PC-3 (cell line): Measurements from ENCODE around the gene ZBTB46. TPM values are rescaled to one million over a fixed set of nuclear protein-coding genes. Genes with fewer than 3 reads are reported as not detected.
A peak's percentile ranks its signal among the peaks of the same experiment; 100 is the strongest.

Source experiments
- ATAC-seq: fragments of 200-7000 bp; cut with Tn5 transposase; 2 replicates; pipeline ENCODE4 v1.9.1; 2020; ENCODE audit warnings: mild to moderate bottlenecking, moderate library complexity
- BruUV-seq: library from RNA; stranded (reverse); fragments of 400-500 nt; replicated peaks from 2 replicates; lab custom pipeline; 2021; lab: Mats Ljungman, UMichigan
- CTCF ChIA-PET: fragments of 300-600 bp; sonication (Branson Sonifier 250); formaldehyde crosslinking; loops from one replicate; lab custom pipeline; 2022; ENCODE audit warnings: antibody characterized with exemption; lab: Charles Lee
- POLR2A ChIA-PET: fragments of 300-600 bp; sonication (Branson Sonifier 250); formaldehyde crosslinking; loops from one replicate; lab custom pipeline; 2022; ENCODE audit warnings: antibody characterized with exemption; ENCODE audit not compliant: unreplicated experiment; lab: Charles Lee
- DNase-seq: peaks from one replicate; pipeline ENCODE4 v3.0.0-alpha.2; 2015
- H2AFZ ChIP-seq: fragments of 300-600 bp; sonication (generic); 2 replicates; pipeline ENCODE4 v1.6.0; 2016; ENCODE audit warnings: antibody characterized with exemption, low read length
- H3F3A ChIP-seq: fragments of 300-600 bp; sonication (generic); one replicate; pipeline ENCODE4 v1.6.0; 2017; ENCODE audit warnings: antibody characterized with exemption, low read length, control low read depth, mild to moderate bottlenecking; ENCODE audit not compliant: unreplicated experiment
- H3K27ac ChIP-seq: fragments of 300-600 bp; sonication (generic); 2 replicates; pipeline ENCODE4 v1.5.1; 2016; ENCODE audit warnings: mild to moderate bottlenecking, low read length
- H3K27me3 ChIP-seq: fragments of 300-600 bp; sonication (generic); 2 replicates; pipeline ENCODE4 v1.6.1; 2016; ENCODE audit warnings: low read length, mixed read lengths
- H3K36me3 ChIP-seq: fragments of 300-600 bp; sonication (generic); 2 replicates; pipeline ENCODE4 v1.6.1; 2016; ENCODE audit warnings: low read depth, mixed run types, low read length, mixed read lengths
- H3K4me1 ChIP-seq: fragments of 300-600 bp; sonication (generic); 2 replicates; pipeline ENCODE4 v1.5.1; 2016; ENCODE audit warnings: low read length; ENCODE audit not compliant: insufficient read depth
- H3K4me2 ChIP-seq: fragments of 300-600 bp; sonication (generic); 2 replicates; pipeline ENCODE4 v1.6.0; 2016; ENCODE audit warnings: low read length
- H3K4me3 ChIP-seq: fragments of 300-600 bp; sonication (generic); 2 replicates; pipeline ENCODE4 v1.5.1; 2016; ENCODE audit warnings: mild to moderate bottlenecking, low read length, mixed read lengths
- H3K79me2 ChIP-seq: fragments of 300-600 bp; sonication (generic); 2 replicates; pipeline ENCODE4 v1.6.1; 2017; ENCODE audit warnings: low read length, mixed read lengths
- H3K9ac ChIP-seq: fragments of 300-600 bp; sonication (generic); 2 replicates; pipeline ENCODE4 v1.6.0; 2016; ENCODE audit warnings: mild to moderate bottlenecking, low read length
- H3K9me2 ChIP-seq: fragments of 300-600 bp; sonication (generic); replicated peaks from 2 replicates; pipeline ENCODE4 v1.6.1; 2016; ENCODE audit warnings: mixed run types, low read length, mixed read lengths
- H3K9me3 ChIP-seq: fragments of 300-600 bp; sonication (generic); 2 replicates; pipeline ENCODE4 v1.6.1; 2016; ENCODE audit warnings: low read length, mixed read lengths
- H4K20me1 ChIP-seq: fragments of 300-600 bp; sonication (generic); 2 replicates; pipeline ENCODE4 v1.6.1; 2016; ENCODE audit warnings: low read length, mixed read lengths
- EZH2 ChIP-seq: fragments of 300-600 bp; sonication (generic); IDR thresholded peaks from one replicate; pipeline ENCODE4 v1.6.1; 2017; ENCODE audit warnings: antibody characterized with exemption, mild to moderate bottlenecking, low read length; ENCODE audit not compliant: unreplicated experiment
- EZH2phosphoT487 ChIP-seq: fragments of 300-600 bp; sonication (generic); IDR thresholded peaks from 2 replicates; pipeline ENCODE4 v1.6.1; 2018; ENCODE audit warnings: mild to moderate bottlenecking, antibody characterized with exemption, low read length, borderline replicate concordance
- intact Hi-C: fragments of 100-400 bp; cut with micrococcal nuclease; formaldehyde crosslinking; loops from 2 replicates; pipeline ENCODE4 v1.9.0; 2023
- total RNA-seq: library from RNA; depleted of rRNA; stranded (reverse); fragments of >200 nt; gene quantifications from 2 replicates; pipeline ENCODE4 v1.2.3, GENCODE V29; 2014
- TF ChIP-seq, protein P1 (sequence below): fragments of 300-600 bp; sonication (generic); conservative IDR thresholded peaks from 2 replicates; pipeline ENCODE4 v1.5.1; 2017; ENCODE audit warnings: antibody characterized with exemption, low read depth, mild to moderate bottlenecking, low read length

The ZBTB46 gene
- total RNA-seq, 1 experiment from 2014 or later = 7.3 TPM

DNA sequence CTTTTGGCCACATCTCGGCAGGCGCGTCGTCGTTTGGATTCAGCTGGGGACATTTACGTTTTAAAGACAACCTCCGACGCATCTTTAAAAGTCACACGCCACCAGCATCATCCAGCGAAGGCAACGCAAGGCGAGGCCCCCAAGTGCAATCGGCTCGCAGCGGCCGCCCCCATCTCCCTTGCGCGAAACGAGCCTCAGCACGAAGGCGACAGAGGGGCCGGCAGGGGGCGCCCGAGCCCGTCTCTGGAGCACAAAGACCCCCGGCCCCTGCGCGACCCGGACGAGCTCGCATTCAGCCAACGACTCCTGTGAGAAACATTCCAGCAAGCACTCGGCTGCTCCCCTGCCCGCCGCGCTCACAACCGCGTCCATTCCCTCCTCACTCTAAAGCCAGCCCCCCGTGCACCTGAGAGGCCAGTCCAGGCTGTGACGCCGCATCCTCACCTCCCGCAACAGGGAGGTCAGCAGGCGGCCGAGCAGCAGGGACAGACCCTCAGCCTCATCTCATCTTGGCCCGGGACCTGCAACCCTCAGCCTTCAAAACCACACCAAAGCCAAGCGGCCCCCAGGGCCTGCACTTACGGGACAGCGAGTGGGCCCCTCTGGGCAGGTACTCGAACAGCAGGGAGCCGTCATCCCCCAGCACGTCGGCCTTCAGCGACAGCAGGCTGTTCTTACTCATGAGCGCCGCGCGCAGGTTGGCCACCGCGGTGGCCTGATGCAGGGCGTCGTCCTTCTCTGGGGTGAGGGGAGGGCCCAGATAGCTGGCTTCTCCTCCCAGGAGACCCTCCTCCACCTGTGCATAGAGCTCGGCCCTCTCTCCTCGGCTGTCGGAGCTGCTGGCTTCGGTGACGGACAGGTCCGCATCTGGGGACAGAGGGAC lies 55.7 kb downstream of the ZBTB46 start:
- ChIA-PET POLR2A (no interaction called here), CTCF (no interaction called here)
- H2AFZ ChIP-seq = 0 out of 2 replicates have a peak overlapping the region, but pooled peaks have one; percentile 50
- intact Hi-C loops = no loop called here
- H3K4me1 ChIP-seq = peaks cover 26% of the 10 kb centered on the region
- no peaks in the 10 kb centered on the region for H3F3A ChIP-seq
- H3K9ac ChIP-seq = no peak overlapping the region
- DNase-seq (no peak), ATAC-seq (no peak)
- H3K4me2 ChIP-seq = peak overlapping the region; percentile 35
- no peaks in the 10 kb centered on the region for H4K20me1 ChIP-seq
- no peaks in the 10 kb centered on the region for H3K9me3 ChIP-seq
- H3K79me2 ChIP-seq = no peaks in the 10 kb centered on the region
- peak overlapping the region; percentile 19; the same call in 1 of the 2 replicates for H3K4me3 ChIP-seq
- H3K27ac ChIP-seq = no peak overlapping the region
- no peaks in the 10 kb centered on the region for H3K36me3 ChIP-seq
- H3K9me2 ChIP-seq = no peaks in the 10 kb centered on the region
- TF ChIP-seq, protein P1, sequence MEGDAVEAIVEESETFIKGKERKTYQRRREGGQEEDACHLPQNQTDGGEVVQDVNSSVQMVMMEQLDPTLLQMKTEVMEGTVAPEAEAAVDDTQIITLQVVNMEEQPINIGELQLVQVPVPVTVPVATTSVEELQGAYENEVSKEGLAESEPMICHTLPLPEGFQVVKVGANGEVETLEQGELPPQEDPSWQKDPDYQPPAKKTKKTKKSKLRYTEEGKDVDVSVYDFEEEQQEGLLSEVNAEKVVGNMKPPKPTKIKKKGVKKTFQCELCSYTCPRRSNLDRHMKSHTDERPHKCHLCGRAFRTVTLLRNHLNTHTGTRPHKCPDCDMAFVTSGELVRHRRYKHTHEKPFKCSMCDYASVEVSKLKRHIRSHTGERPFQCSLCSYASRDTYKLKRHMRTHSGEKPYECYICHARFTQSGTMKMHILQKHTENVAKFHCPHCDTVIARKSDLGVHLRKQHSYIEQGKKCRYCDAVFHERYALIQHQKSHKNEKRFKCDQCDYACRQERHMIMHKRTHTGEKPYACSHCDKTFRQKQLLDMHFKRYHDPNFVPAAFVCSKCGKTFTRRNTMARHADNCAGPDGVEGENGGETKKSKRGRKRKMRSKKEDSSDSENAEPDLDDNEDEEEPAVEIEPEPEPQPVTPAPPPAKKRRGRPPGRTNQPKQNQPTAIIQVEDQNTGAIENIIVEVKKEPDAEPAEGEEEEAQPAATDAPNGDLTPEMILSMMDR = peak; percentile 77
- no peak for TF ChIP-seq EZH2
- BruUV-seq = no TSS peak
- H3K27me3 ChIP-seq = no peaks in the 10 kb centered on the region

DNA sequence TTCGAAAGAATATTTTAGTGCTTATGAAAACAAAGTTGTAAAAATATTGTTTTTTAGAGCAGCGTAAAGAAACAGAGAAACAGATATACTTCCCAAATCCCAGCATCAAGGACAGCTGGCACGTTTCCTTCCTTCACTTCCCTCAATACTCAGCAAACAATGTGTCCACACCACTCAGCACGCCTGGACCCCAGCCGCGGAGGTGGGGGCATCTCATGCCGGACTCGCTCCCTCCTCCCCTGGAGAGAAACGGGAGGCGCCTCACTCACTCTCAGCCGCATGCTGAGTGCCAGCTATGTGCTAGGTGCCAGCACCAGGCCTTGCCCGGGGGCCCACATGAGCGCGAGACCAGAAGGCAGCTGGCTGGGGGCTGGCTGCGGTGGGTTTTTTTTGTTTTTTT lies 56.8 kb downstream of the ZBTB46 start:
- DNase-seq (no peak), ATAC-seq (no peak)
- Histone ChIP-seq H3K4me3 (no peak overlapping the region), H3F3A (no peaks in the 10 kb centered on the region), H3K27ac (no peak overlapping the region), H3K4me1 (peaks cover 26% of the 10 kb centered on the region), H3K79me2 (no peaks in the 10 kb centered on the region), H4K20me1 (no peaks in the 10 kb centered on the region), H3K9ac (no peak overlapping the region), H3K9me3 (no peaks in the 10 kb centered on the region), H3K4me2 (no peak overlapping the region), H2AFZ (no peak overlapping the region), H3K36me3 (no peaks in the 10 kb centered on the region), H3K9me2 (no peaks in the 10 kb centered on the region), H3K27me3 (no peaks in the 10 kb centered on the region)
- no TSS peak for BruUV-seq
- CTCF ChIA-PET = interaction anchor here (0.7 kb wide), 1 partner anchor 32 kb away, joined by 3 read pairs; no protein-coding TSS in a partner anchor
- intact Hi-C loops = no loop called here
- no peak for TF ChIP-seq EZH2
- TF ChIP-seq, protein P1 = no peak
- no peak for TF ChIP-seq EZH2phosphoT487
- POLR2A ChIA-PET = no interaction called here
